HepG2 (cell line): ENCODE measurements around the gene LGALS13. TPM values are rescaled to one million over a fixed set of nuclear protein-coding genes. Genes with fewer than 3 reads are reported as not detected.

Experiments used
- CAMTA2 ChIP-seq: sonication (generic); formaldehyde crosslinking; IDR thresholded peaks from 2 replicates; pipeline ENCODE4 v1.4.0; 2020; ENCODE audit warnings: mild to moderate bottlenecking, missing genetic modification reagents, borderline replicate concordance
- HNRNPK ChIP-seq: fragments of 200-400 bp; formaldehyde crosslinking; IDR thresholded peaks from 2 replicates; pipeline ENCODE4 v1.6.1; 2018; ENCODE audit warnings: low read length, low read depth, moderate library complexity, mild to moderate bottlenecking; ENCODE audit not compliant: poor library complexity, severe bottlenecking
- MIER2 ChIP-seq: IDR thresholded peaks from 2 replicates; pipeline ENCODE4 v1.6.1; 2016; ENCODE audit warnings: missing biosample characterization, missing genetic modification reagents
- MXI1 ChIP-seq: IDR thresholded peaks from 3 replicates; pipeline ENCODE4 v1.6.1; 2012; ENCODE audit warnings: low read depth, low read length, inconsistent platforms, borderline replicate concordance
- NFKB2 ChIP-seq: sonication (generic); formaldehyde crosslinking; IDR thresholded peaks from 2 replicates; pipeline ENCODE4 v1.4.0; 2020; ENCODE audit warnings: missing genetic modification reagents, borderline replicate concordance
- RAD51 ChIP-seq: fragments of 450-650 bp; IDR thresholded peaks from 2 replicates; pipeline ENCODE4 v1.6.1; 2016; ENCODE audit warnings: borderline replicate concordance
- STAG1 ChIP-seq: sonication (generic); formaldehyde crosslinking; IDR thresholded peaks from 2 replicates; pipeline ENCODE4 v1.4.0; 2020; ENCODE audit warnings: missing genetic modification reagents
- TBL1XR1 ChIP-seq: fragments of 150-350 bp; IDR thresholded peaks from 2 replicates; pipeline ENCODE4 v1.6.1; 2014; ENCODE audit warnings: borderline replicate concordance, low read length; ENCODE audit not compliant: partially characterized antibody
- TOPORS ChIP-seq: sonication (generic); formaldehyde crosslinking; IDR thresholded peaks from 2 replicates; pipeline ENCODE4 v1.8.0; 2023; ENCODE audit warnings: mild to moderate bottlenecking, missing genetic modification reagents
- ZBTB21 ChIP-seq: sonication (generic); formaldehyde crosslinking; IDR thresholded peaks from 2 replicates; pipeline ENCODE4 v1.4.0; 2020; ENCODE audit warnings: missing genetic modification reagents
- ZKSCAN1 ChIP-seq: fragments of 150-350 bp; IDR thresholded peaks from 2 replicates; pipeline ENCODE4 v1.6.1; 2014; ENCODE audit warnings: low read length
- ZNF234 ChIP-seq: sonication (generic); formaldehyde crosslinking; conservative IDR thresholded peaks from 2 replicates; pipeline ENCODE4 v1.5.1; 2020; ENCODE audit warnings: mild to moderate bottlenecking, missing genetic modification reagents
- ZNF3 ChIP-seq: IDR thresholded peaks from 2 replicates; pipeline ENCODE4 v1.7.0; 2017; ENCODE audit warnings: inconsistent platforms
- ZNF343 ChIP-seq: sonication (generic); formaldehyde crosslinking; IDR thresholded peaks from 2 replicates; pipeline ENCODE4 v1.4.0; 2020; ENCODE audit warnings: mild to moderate bottlenecking, missing genetic modification reagents
- ZNF468 ChIP-seq: sonication (generic); formaldehyde crosslinking; IDR thresholded peaks from 2 replicates; pipeline ENCODE4 v1.8.0; 2022; ENCODE audit warnings: mild to moderate bottlenecking, moderate library complexity, missing genetic modification reagents
- ZNF761 ChIP-seq: sonication (generic); formaldehyde crosslinking; conservative IDR thresholded peaks from 2 replicates; pipeline ENCODE4 v1.4.0; 2020; ENCODE audit warnings: mild to moderate bottlenecking, missing genetic modification reagents
- polyA plus RNA-seq, 8 experiments: library from polyadenylated mRNA; depleted of rRNA in 3 of 8; stranded (reverse) in 7 of 8; unstranded in 1 of 8; fragments of >200 nt; fragmentation: Illumina TruSeq in 4 of 8; extraction: Trizol in 4 of 8; gene quantifications; 2 replicates each; pipeline versions ENCODE4 v1.2.1 to v1.2.3, GENCODE V29; 2011 to 2016; ENCODE audit warnings: low read depth in 4 of 8, missing spikeins in 1 of 8, mixed read lengths in 1 of 8; ENCODE audit not compliant: insufficient read depth in 1 of 8
- total RNA-seq, 5 experiments: library from RNA; depleted of rRNA; stranded (reverse); fragments of >200 nt; fragmentation: Illumina TruSeq; extraction: Trizol; gene quantifications; 2 replicates each; pipeline ENCODE4 v1.2.3, GENCODE V29; 2016; ENCODE audit warnings: low read depth in 1 of 5
- TF ChIP-seq, protein P1 (sequence below): IDR thresholded peaks from 2 replicates; pipeline ENCODE4 v1.6.1; 2018; ENCODE audit warnings: missing genetic modification reagents
- TF ChIP-seq, protein P2 (sequence below): sonication (generic); formaldehyde crosslinking; IDR thresholded peaks from 2 replicates; pipeline ENCODE4 v1.4.0; 2020; ENCODE audit warnings: low read depth, missing genetic modification reagents
- TF ChIP-seq, protein P3 (sequence below), 2 experiments: IDR thresholded peaks; 2 replicates each; pipeline ENCODE4 v1.6.1; 2011 to 2012; ENCODE audit warnings: low read length in 2 of 2, borderline replicate concordance in 1 of 2, low read depth in 1 of 2, mild to moderate bottlenecking in 1 of 2, moderate library complexity in 1 of 2
- TF ChIP-seq, protein P4 (sequence below): sonication (generic); formaldehyde crosslinking; conservative IDR thresholded peaks from 2 replicates; pipeline ENCODE4 v1.8.0; 2022; ENCODE audit warnings: low read depth, missing genetic modification reagents
- TF ChIP-seq, protein P5 (sequence below): IDR thresholded peaks from 2 replicates; pipeline ENCODE4 v1.6.1; 2012; ENCODE audit warnings: inconsistent platforms

Gene LGALS13
- total and polyA plus RNA-seq, 2 of the 13 experiments (the other 11 are each of a cell fraction or from before 2014, with no cell fraction given) = not detected

DNA sequence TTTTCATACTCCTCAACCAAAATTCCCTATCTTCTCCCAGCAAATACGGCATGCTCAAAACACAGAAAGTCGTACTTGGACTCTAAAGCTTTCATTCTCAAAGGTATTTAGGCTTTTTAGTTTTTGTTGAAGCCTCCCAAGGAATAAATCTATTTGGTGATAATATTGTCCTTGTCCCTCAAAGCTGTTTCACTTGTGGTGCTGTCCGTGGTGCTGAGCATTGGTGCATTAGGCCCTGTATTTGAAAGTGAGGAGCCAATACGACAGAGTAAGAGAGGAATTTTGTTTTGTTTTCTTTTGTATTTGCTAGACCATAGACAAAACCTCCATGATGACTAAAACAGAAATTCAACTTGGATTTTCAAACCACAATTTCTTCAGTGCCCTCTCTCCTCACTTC, 3.2 kb upstream of the LGALS13 start (continued):
- TF ChIP-seq, protein P1, sequence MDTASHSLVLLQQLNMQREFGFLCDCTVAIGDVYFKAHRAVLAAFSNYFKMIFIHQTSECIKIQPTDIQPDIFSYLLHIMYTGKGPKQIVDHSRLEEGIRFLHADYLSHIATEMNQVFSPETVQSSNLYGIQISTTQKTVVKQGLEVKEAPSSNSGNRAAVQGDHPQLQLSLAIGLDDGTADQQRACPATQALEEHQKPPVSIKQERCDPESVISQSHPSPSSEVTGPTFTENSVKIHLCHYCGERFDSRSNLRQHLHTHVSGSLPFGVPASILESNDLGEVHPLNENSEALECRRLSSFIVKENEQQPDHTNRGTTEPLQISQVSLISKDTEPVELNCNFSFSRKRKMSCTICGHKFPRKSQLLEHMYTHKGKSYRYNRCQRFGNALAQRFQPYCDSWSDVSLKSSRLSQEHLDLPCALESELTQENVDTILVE (CRISPR knock-in tag) = peak; percentile 56; the same call in 1 of the 2 replicates
- TF ChIP-seq HNRNPK = no peak
- no peak for TF ChIP-seq STAG1 (CRISPR knock-in tag)
- TF ChIP-seq ZNF468 (CRISPR knock-in tag) = no peak
- no peak for TF ChIP-seq ZNF234 (CRISPR knock-in tag)
- TF ChIP-seq MIER2 (CRISPR knock-in tag) = peak; percentile 98
- TF ChIP-seq ZNF343 = no peak
- TF ChIP-seq RAD51 = no peak
- no peak for TF ChIP-seq ZKSCAN1
- no peak for TF ChIP-seq CAMTA2 (CRISPR knock-in tag)
- TF ChIP-seq TBL1XR1 = no peak
- TF ChIP-seq NFKB2 (CRISPR knock-in tag) = no peak
- peak; percentile 24; the same call in 1 of the 2 replicates for TF ChIP-seq ZBTB21 (CRISPR knock-in tag)
- TF ChIP-seq, protein P2, sequence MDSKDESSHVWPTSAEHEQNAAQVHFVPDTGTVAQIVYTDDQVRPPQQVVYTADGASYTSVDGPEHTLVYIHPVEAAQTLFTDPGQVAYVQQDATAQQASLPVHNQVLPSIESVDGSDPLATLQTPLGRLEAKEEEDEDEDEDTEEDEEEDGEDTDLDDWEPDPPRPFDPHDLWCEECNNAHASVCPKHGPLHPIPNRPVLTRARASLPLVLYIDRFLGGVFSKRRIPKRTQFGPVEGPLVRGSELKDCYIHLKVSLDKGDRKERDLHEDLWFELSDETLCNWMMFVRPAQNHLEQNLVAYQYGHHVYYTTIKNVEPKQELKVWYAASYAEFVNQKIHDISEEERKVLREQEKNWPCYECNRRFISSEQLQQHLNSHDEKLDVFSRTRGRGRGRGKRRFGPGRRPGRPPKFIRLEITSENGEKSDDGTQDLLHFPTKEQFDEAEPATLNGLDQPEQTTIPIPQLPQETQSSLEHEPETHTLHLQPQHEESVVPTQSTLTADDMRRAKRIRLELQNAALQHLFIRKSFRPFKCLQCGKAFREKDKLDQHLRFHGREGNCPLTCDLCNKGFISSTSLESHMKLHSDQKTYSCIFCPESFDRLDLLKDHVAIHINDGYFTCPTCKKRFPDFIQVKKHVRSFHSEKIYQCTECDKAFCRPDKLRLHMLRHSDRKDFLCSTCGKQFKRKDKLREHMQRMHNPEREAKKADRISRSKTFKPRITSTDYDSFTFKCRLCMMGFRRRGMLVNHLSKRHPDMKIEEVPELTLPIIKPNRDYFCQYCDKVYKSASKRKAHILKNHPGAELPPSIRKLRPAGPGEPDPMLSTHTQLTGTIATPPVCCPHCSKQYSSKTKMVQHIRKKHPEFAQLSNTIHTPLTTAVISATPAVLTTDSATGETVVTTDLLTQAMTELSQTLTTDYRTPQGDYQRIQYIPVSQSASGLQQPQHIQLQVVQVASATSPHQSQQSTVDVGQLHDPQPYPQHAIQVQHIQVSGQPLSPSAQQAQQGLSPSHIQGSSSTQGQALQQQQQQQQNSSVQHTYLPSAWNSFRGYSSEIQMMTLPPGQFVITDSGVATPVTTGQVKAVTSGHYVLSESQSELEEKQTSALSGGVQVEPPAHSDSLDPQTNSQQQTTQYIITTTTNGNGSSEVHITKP (CRISPR knock-in tag) = no peak
- TF ChIP-seq TOPORS (CRISPR knock-in tag) = no peak
- TF ChIP-seq, protein P3, sequence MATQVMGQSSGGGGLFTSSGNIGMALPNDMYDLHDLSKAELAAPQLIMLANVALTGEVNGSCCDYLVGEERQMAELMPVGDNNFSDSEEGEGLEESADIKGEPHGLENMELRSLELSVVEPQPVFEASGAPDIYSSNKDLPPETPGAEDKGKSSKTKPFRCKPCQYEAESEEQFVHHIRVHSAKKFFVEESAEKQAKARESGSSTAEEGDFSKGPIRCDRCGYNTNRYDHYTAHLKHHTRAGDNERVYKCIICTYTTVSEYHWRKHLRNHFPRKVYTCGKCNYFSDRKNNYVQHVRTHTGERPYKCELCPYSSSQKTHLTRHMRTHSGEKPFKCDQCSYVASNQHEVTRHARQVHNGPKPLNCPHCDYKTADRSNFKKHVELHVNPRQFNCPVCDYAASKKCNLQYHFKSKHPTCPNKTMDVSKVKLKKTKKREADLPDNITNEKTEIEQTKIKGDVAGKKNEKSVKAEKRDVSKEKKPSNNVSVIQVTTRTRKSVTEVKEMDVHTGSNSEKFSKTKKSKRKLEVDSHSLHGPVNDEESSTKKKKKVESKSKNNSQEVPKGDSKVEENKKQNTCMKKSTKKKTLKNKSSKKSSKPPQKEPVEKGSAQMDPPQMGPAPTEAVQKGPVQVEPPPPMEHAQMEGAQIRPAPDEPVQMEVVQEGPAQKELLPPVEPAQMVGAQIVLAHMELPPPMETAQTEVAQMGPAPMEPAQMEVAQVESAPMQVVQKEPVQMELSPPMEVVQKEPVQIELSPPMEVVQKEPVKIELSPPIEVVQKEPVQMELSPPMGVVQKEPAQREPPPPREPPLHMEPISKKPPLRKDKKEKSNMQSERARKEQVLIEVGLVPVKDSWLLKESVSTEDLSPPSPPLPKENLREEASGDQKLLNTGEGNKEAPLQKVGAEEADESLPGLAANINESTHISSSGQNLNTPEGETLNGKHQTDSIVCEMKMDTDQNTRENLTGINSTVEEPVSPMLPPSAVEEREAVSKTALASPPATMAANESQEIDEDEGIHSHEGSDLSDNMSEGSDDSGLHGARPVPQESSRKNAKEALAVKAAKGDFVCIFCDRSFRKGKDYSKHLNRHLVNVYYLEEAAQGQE (IDR thresholded peaks at IDR 0.05; ENCODE audit: borderline replicate concordance in 1 of 2, low read depth in 1 of 2, low read length in 2 of 2) = peak; percentile 79 to 99
- TF ChIP-seq ZNF3 = 0 out of 2 replicates have a peak, but pooled peaks have one; percentile 27
- no peak for TF ChIP-seq MXI1
- no peak for TF ChIP-seq ZNF761 (CRISPR knock-in tag)
- TF ChIP-seq, protein P4, sequence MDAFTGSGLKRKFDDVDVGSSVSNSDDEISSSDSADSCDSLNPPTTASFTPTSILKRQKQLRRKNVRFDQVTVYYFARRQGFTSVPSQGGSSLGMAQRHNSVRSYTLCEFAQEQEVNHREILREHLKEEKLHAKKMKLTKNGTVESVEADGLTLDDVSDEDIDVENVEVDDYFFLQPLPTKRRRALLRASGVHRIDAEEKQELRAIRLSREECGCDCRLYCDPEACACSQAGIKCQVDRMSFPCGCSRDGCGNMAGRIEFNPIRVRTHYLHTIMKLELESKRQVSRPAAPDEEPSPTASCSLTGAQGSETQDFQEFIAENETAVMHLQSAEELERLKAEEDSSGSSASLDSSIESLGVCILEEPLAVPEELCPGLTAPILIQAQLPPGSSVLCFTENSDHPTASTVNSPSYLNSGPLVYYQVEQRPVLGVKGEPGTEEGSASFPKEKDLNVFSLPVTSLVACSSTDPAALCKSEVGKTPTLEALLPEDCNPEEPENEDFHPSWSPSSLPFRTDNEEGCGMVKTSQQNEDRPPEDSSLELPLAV (CRISPR knock-in tag) = no peak
- TF ChIP-seq, protein P5, sequence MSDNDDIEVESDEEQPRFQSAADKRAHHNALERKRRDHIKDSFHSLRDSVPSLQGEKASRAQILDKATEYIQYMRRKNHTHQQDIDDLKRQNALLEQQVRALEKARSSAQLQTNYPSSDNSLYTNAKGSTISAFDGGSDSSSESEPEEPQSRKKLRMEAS = no peak
